ENCODE results near the gene TUT1. TPM values are rescaled to one million over a fixed set of nuclear protein-coding genes. Genes with fewer than 3 reads are reported as not detected.
"Not testable (repeated sequence)": the region's sequence is repeated elsewhere in the genome, so short reads cannot be mapped to it uniquely, and the experiment has no call there.

The TUT1 gene
- total RNA-seq, 1 donor from 2014 or later: 29.7 TPM

GRCh38 chr11:62621567-62622470 is 30.5 kb upstream of the TUT1 start, which contains the start of gene B3GAT3:
Gene B3GAT3, minus strand, starts transcription at chr11:62621986. Its CDS starts 39 bp downstream, at chr11:62621947.
- Mint-ChIP-seq H3K4me3 (ENCODE audit: unreplicated experiment) (peak within 1 kb of the TSS; percentile 99), H3K36me3 (ENCODE audit: unreplicated experiment) (peaks cover 5% of the 10 kb centered on the region), H3K4me1 (ENCODE audit: low read depth, unreplicated experiment) (peaks cover 6% of the 10 kb centered on the region), H3K27ac (ENCODE audit: unreplicated experiment) (peak within 1 kb of the TSS; percentile 96), H3K9me3 (ENCODE audit: unreplicated experiment) (peaks cover 14% of the 10 kb centered on the region), H3K27me3 (ENCODE audit: unreplicated experiment) (peaks cover 10% of the 10 kb centered on the region)
- peak; percentile 98 for DNase-seq
- no peak for TF ChIP-seq CTCF (IDR thresholded peaks at IDR 0.05; ENCODE audit: partially characterized antibody, unreplicated experiment)

GRCh38 chr11:62621027-62621566 is 29.8 kb upstream of the TUT1 start:
- DNase-seq: no peak
- Mint-ChIP-seq H3K9me3 (ENCODE audit: unreplicated experiment) (peaks cover 14% of the 10 kb centered on the region), H3K27ac (ENCODE audit: unreplicated experiment) (peak overlapping the region; percentile 96), H3K36me3 (ENCODE audit: unreplicated experiment) (peaks cover 5% of the 10 kb centered on the region), H3K4me3 (ENCODE audit: unreplicated experiment) (peak overlapping the region; percentile 99), H3K27me3 (ENCODE audit: unreplicated experiment) (peaks cover 10% of the 10 kb centered on the region), H3K4me1 (ENCODE audit: low read depth, unreplicated experiment) (peaks cover 6% of the 10 kb centered on the region)
- no peak for TF ChIP-seq CTCF (IDR thresholded peaks at IDR 0.05; ENCODE audit: partially characterized antibody, unreplicated experiment)

- not testable (repeated sequence) for DNase-seq; H3K4me3 Mint-ChIP-seq (ENCODE audit: unreplicated experiment); H3K27ac Mint-ChIP-seq (ENCODE audit: unreplicated experiment); H3K9me3 Mint-ChIP-seq (ENCODE audit: unreplicated experiment); H3K36me3 Mint-ChIP-seq (ENCODE audit: unreplicated experiment); H3K4me1 Mint-ChIP-seq (ENCODE audit: low read depth, unreplicated experiment)
- H3K27me3 Mint-ChIP-seq (ENCODE audit: unreplicated experiment): peaks cover 12% of the 10 kb centered on the region
These were observed 25.6 kb upstream of the TUT1 start for GRCh38 chr11:62616957-62617356.

GRCh38 chr11:62615521-62615920 is 24.2 kb upstream of the TUT1 start:
- Mint-ChIP-seq H3K36me3 (ENCODE audit: unreplicated experiment) (no peaks in the 10 kb centered on the region), H3K4me1 (ENCODE audit: low read depth, unreplicated experiment) (peaks cover 4% of the 10 kb centered on the region), H3K9me3 (ENCODE audit: unreplicated experiment) (peaks cover 3% of the 10 kb centered on the region), H3K4me3 (ENCODE audit: unreplicated experiment) (no peak overlapping the region), H3K27me3 (ENCODE audit: unreplicated experiment) (peaks cover 8% of the 10 kb centered on the region), H3K27ac (ENCODE audit: unreplicated experiment) (no peak overlapping the region)
- DNase-seq: no peak
- TF ChIP-seq CTCF (IDR thresholded peaks at IDR 0.05; ENCODE audit: partially characterized antibody, unreplicated experiment): no peak

- Mint-ChIP-seq H3K36me3 (ENCODE audit: unreplicated experiment) (no peaks in the 10 kb centered on the region), H3K27ac (ENCODE audit: unreplicated experiment) (peak overlapping the region; percentile 48), H3K27me3 (ENCODE audit: unreplicated experiment) (peaks cover 7% of the 10 kb centered on the region), H3K4me1 (ENCODE audit: low read depth, unreplicated experiment) (peaks cover 4% of the 10 kb centered on the region), H3K9me3 (ENCODE audit: unreplicated experiment) (peaks cover 5% of the 10 kb centered on the region), H3K4me3 (ENCODE audit: unreplicated experiment) (peak overlapping the region; percentile 15)
- no peak for TF ChIP-seq CTCF (IDR thresholded peaks at IDR 0.05; ENCODE audit: partially characterized antibody, unreplicated experiment)
- DNase-seq: no peak
These were observed 23.0 kb upstream of the TUT1 start for GRCh38 chr11:62614275-62614674.
